Suprapubic skin (tissue), 3 donors: ENCODE results near the gene MFAP2.

Source experiments
- POLR2A ChIP-seq, 2 donors: fragments of 450-650 bp; IDR thresholded peaks; one replicate each; pipeline ENCODE4 v1.6.1; 2017; ENCODE audit warnings: antibody characterized with exemption in 2 of 2, mild to moderate bottlenecking in 2 of 2, moderate library complexity in 2 of 2
- TF ChIP-seq, protein P1 (sequence below), 2 donors: fragments of 200-600 bp in 1 of 2; fragments of 450-650 bp in 1 of 2; sonication (generic) in 1 of 2; IDR thresholded peaks; one replicate each; pipeline ENCODE4 v1.5.1; 2016 to 2019; ENCODE audit warnings: antibody characterized with exemption in 2 of 2, mild to moderate bottlenecking in 1 of 2, moderate library complexity in 1 of 2

DNA sequence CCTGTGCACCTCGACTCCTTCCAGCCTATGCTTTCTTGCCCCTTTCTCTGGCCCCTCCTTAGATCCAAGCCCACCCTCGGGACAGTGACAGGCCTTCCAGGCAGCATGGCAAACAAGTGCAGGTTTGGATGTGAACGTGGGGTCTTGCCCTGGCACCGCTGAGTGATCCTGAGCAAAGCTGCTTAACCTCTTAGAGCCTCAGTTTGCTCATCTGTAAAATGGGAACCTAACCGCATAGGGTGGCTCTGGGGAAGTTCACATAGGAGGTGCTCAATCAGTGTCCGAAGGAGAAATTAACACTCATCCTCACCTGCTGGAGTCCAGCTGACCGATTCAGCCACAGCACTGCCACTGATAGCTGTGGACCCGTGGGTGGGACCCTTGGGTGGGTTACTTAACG, 7.2 kb downstream of the MFAP2 start:
- TF ChIP-seq POLR2A (IDR thresholded peaks at IDR 0.05): no peak
- TF ChIP-seq, protein P1, sequence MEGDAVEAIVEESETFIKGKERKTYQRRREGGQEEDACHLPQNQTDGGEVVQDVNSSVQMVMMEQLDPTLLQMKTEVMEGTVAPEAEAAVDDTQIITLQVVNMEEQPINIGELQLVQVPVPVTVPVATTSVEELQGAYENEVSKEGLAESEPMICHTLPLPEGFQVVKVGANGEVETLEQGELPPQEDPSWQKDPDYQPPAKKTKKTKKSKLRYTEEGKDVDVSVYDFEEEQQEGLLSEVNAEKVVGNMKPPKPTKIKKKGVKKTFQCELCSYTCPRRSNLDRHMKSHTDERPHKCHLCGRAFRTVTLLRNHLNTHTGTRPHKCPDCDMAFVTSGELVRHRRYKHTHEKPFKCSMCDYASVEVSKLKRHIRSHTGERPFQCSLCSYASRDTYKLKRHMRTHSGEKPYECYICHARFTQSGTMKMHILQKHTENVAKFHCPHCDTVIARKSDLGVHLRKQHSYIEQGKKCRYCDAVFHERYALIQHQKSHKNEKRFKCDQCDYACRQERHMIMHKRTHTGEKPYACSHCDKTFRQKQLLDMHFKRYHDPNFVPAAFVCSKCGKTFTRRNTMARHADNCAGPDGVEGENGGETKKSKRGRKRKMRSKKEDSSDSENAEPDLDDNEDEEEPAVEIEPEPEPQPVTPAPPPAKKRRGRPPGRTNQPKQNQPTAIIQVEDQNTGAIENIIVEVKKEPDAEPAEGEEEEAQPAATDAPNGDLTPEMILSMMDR (IDR thresholded peaks at IDR 0.05): no peak
